PFSK-1 (cell line): ENCODE data around the gene XPR1.

Source experiments
- FOXP2 ChIP-seq: optimal IDR thresholded peaks from 2 replicates; pipeline ENCODE3; 2011; ENCODE audit warnings: borderline replicate concordance, control low read depth, inconsistent platforms; ENCODE audit not compliant: insufficient read depth; ENCODE audit errors: extremely low read length, extremely low read depth
- POLR2AphosphoS5 ChIP-seq: IDR thresholded peaks from 2 replicates; pipeline ENCODE4 v1.6.1; 2012; ENCODE audit warnings: low read depth, mild to moderate bottlenecking, control low read depth, low read length, moderate library complexity
- SIN3A ChIP-seq: IDR thresholded peaks from 2 replicates; pipeline ENCODE4 v1.6.1; 2012; ENCODE audit warnings: mild to moderate bottlenecking, low read length, moderate library complexity, borderline replicate concordance; ENCODE audit not compliant: insufficient read depth
- TAF1 ChIP-seq: IDR thresholded peaks from 2 replicates; pipeline ENCODE4 v1.6.1; 2012; ENCODE audit warnings: low read length, control low read depth, borderline replicate concordance; ENCODE audit not compliant: insufficient read depth
- TF ChIP-seq, protein P1 (sequence below), 2 experiments: IDR thresholded peaks; 2 replicates each; pipeline versions ENCODE4 v1.6.1 to v1.8.0; 2011 to 2012; ENCODE audit warnings: low read depth in 2 of 2, low read length in 2 of 2, control low read depth in 1 of 2, inconsistent platforms in 1 of 2, mild to moderate bottlenecking in 1 of 2, moderate library complexity in 1 of 2; ENCODE audit not compliant: insufficient read depth in 1 of 2

XPR1 gene

GRCh38 chr1:180907313-180908055 lies 275.7 kb downstream of the XPR1 start:
- TF ChIP-seq POLR2AphosphoS5, result no peak
- no peak for TF ChIP-seq TAF1
- no peak for TF ChIP-seq FOXP2
- TF ChIP-seq, protein P1, sequence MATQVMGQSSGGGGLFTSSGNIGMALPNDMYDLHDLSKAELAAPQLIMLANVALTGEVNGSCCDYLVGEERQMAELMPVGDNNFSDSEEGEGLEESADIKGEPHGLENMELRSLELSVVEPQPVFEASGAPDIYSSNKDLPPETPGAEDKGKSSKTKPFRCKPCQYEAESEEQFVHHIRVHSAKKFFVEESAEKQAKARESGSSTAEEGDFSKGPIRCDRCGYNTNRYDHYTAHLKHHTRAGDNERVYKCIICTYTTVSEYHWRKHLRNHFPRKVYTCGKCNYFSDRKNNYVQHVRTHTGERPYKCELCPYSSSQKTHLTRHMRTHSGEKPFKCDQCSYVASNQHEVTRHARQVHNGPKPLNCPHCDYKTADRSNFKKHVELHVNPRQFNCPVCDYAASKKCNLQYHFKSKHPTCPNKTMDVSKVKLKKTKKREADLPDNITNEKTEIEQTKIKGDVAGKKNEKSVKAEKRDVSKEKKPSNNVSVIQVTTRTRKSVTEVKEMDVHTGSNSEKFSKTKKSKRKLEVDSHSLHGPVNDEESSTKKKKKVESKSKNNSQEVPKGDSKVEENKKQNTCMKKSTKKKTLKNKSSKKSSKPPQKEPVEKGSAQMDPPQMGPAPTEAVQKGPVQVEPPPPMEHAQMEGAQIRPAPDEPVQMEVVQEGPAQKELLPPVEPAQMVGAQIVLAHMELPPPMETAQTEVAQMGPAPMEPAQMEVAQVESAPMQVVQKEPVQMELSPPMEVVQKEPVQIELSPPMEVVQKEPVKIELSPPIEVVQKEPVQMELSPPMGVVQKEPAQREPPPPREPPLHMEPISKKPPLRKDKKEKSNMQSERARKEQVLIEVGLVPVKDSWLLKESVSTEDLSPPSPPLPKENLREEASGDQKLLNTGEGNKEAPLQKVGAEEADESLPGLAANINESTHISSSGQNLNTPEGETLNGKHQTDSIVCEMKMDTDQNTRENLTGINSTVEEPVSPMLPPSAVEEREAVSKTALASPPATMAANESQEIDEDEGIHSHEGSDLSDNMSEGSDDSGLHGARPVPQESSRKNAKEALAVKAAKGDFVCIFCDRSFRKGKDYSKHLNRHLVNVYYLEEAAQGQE (IDR thresholded peaks at IDR 0.05; ENCODE audit: insufficient read depth in 1 of 2, low read depth in 2 of 2, low read length in 2 of 2), result no peak
- no peak for TF ChIP-seq SIN3A

GRCh38 chr1:180908074-180908765 lies 276.4 kb downstream of the XPR1 start:
- no peak for TF ChIP-seq TAF1
- TF ChIP-seq, protein P1 (IDR thresholded peaks at IDR 0.05; ENCODE audit: insufficient read depth in 1 of 2, low read depth in 2 of 2, low read length in 2 of 2), result no peak
- TF ChIP-seq FOXP2, result no peak
- no peak for TF ChIP-seq POLR2AphosphoS5
- no peak for TF ChIP-seq SIN3A

GRCh38 chr1:180909005-180909414 lies 277.2 kb downstream of the XPR1 start:
- TF ChIP-seq POLR2AphosphoS5 (no peak), TAF1 (no peak), FOXP2 (no peak), SIN3A (no peak)
- TF ChIP-seq, protein P1 (IDR thresholded peaks at IDR 0.05; ENCODE audit: insufficient read depth in 1 of 2, low read depth in 2 of 2, low read length in 2 of 2), result no peak

DNA sequence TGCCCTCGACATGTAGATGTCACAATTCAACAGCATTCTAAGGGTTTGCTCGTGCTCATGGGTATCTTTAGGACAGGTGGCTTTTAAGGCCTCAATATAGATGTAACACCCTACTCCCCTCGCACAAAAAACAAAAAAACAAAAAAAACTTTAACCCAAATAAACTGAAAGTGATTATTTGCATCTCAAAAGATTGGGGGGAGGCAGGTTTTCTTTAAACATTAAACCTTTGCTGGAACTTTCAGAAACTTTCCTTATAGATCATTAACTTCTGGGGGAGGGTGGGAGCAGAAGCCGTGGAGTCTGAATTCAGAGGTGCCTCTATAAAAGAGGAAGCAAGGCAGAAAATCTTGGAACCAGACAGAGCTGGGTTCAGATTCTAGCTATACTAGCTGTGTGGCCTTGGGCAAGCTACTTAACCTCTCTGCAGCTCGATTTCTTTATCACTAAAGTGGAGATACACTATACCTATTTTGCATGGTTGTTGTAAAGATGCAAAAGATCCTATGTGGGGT lies 277.7 kb downstream of the XPR1 start:
- no peak for TF ChIP-seq SIN3A
- TF ChIP-seq POLR2AphosphoS5, result no peak
- no peak for TF ChIP-seq FOXP2

GRCh38 chr1:180911640-180912191 lies 279.9 kb downstream of the XPR1 start:
- TF ChIP-seq SIN3A (no peak), POLR2AphosphoS5 (no peak), FOXP2 (no peak), TAF1 (no peak)
- TF ChIP-seq, protein P1 (IDR thresholded peaks at IDR 0.05; ENCODE audit: insufficient read depth in 1 of 2, low read depth in 2 of 2, low read length in 2 of 2), result no peak
